ENCODE results near the gene CERCAM. TPM values are rescaled to one million over a fixed set of nuclear protein-coding genes. Genes with fewer than 3 reads are reported as not detected.
A peak's percentile ranks its signal among the peaks of the same experiment; 100 is the strongest.

Gene CERCAM
- total and polyA plus RNA-seq, 2 of the 13 experiments (the other 11 are each of a cell fraction or from before 2014, with no cell fraction given), result 9.0 to 17.1 TPM

DNA sequence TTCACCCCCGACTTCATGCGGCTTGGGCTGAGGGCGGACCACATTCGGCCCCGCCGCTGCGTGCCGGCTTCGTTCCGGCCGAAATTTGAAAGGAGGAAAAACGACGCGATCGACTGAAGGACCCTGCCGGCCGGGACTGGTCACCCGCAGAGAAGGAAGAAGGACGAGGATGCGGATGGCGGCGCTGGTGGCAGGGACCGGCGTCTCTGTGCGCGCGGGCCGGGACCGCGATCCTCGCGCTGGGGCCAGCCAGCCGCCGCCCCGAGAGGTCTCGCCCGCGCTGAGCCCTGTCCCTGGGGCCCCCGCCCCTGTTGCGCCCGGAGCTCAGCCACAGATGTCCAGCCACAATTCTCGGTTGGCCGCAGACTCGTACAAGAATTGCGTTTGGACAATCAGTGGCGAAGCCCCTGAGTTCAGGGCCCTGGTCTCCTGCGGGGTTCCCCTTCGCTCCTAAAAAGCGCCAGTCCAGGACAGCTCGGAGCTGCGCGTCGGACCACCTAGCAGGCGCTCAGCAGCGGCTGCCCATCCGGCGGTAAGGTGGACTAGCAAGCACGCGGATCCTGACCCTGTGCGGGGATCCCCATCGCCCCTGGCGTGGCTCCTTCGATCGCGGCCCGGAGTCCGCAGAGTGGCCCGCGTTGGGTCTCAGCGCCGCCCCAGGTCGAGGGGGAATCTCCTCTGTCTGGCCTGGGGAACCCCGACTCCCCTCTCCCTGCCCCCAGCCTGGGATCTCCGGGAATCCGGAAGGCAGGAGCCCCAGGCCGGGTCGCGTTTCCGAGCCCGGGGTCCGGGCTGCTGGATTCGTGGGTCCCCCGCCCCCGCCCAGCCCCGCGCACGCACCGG lies 28.1 kb upstream of the CERCAM start:
- no peak overlapping the region for H2AFZ ChIP-seq (ENCODE audit: low read length)
- H3K79me2 ChIP-seq (ENCODE audit: insufficient read depth, low read length), result no peaks in the 10 kb centered on the region
- H4K20me1 ChIP-seq (ENCODE audit: insufficient read depth, low read length), result no peaks in the 10 kb centered on the region
- no peaks in the 10 kb centered on the region for H3K9me3 ChIP-seq (ENCODE audit: low read length)
- H3K36me3 ChIP-seq (replicated peaks in 1 of 2; ENCODE audit: control insufficient read depth in 1 of 2, insufficient read depth in 2 of 2, low read length in 2 of 2), result peaks cover 14 to 28% of the 10 kb centered on the region in 2 experiments
- peaks cover 2 to 8% of the 10 kb centered on the region in 2 experiments; a peak in 1 of 5 replicates for H3K27me3 ChIP-seq (ENCODE audit: control insufficient read depth in 1 of 2, insufficient read depth in 2 of 2, low read length in 2 of 2)
- no TSS peak for BruUV-seq (replicated peaks)
- in situ Hi-C loops (cut with HindIII; ENCODE audit: extremely low pct_ligation_motif_present, low pct_unique_long_range_greater_than_20kb), result no loop called here
- intact Hi-C loops (cut with micrococcal nuclease; ENCODE audit: unreplicated experiment), result no loop called here
- peaks cover 22% of the 10 kb centered on the region for H3K4me1 ChIP-seq (ENCODE audit: insufficient read depth, low read length)
- no peak overlapping the region for H3K27ac ChIP-seq (ENCODE audit: extremely low read length, insufficient read depth, low read length)
- 97% methylated on average over 47 of the region's 88 CpGs for WGBS (ENCODE audit: low lambda C conversion rate)
- TF ChIP-seq THYN1 (CRISPR knock-in tag; IDR thresholded peaks at IDR 0.05; ENCODE audit: borderline replicate concordance, low read depth), result no peak
- peak; percentile 63 for TF ChIP-seq AGO2 (optimal IDR thresholded peaks at IDR 0.05; ENCODE audit: low read depth, low read length)
- DNase-seq (ENCODE audit: low spot score) (no peak), FAIRE-seq (no peak), ATAC-seq (no peak)
- CTCF ChIA-PET (ENCODE audit: low intra/inter-chr PET ratio, low total read pairs), result no interaction called here
- H3K4me2 ChIP-seq (ENCODE audit: low read depth, low read length), result no peak overlapping the region
- H3K4me3 ChIP-seq (replicated peaks in 1 of 3; ENCODE audit: insufficient read depth in 1 of 3, low read depth in 2 of 3, low read length in 3 of 3), result no peak overlapping the region
- no peak overlapping the region for H3K9ac ChIP-seq (ENCODE audit: insufficient read depth, low read depth, low read length)
- POLR2A ChIA-PET, result no interaction called here

DNA sequence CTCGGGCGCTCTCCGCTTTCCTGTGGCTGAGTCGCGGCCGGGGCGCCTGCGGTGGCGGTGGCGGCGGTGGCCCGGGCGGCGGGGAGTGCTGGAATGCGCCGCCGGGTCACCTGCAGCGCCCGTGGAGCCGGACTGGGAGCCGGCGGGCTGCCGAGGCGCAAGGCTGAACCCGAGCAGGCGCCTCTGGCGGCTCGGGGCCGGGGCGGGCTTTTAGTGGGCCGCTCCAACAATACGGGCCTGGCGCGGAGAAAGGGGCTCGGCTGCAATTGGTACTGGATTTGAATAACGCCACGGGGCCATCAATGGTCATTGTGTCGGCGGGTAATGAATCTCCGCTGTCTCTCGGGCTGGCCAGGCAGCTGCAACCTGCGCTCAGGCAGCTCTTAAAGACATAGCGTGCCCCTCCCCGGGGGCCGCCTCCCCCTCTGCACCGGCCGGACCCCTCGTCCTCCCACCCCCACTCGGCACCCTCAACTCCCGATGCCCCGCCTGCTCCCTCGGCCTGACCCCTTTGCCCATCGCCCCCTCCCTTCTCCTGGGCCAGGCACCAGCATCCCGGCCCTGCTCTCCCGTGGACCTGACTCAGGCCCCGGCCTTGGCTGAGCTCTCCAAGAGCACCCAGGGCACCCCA lies 27.4 kb upstream of the CERCAM start:
- FAIRE-seq (no peak), ATAC-seq (no peak), DNase-seq (ENCODE audit: low spot score) (no peak)
- peaks cover 2 to 13% of the 10 kb centered on the region in 2 experiments; a peak in 2 of 5 replicates for H3K27me3 ChIP-seq (ENCODE audit: control insufficient read depth in 1 of 2, insufficient read depth in 2 of 2, low read length in 2 of 2)
- H3K9ac ChIP-seq (ENCODE audit: insufficient read depth, low read depth, low read length), result no peak overlapping the region
- H3K4me1 ChIP-seq (ENCODE audit: insufficient read depth, low read length), result peaks cover 28% of the 10 kb centered on the region
- H3K4me2 ChIP-seq (ENCODE audit: low read depth, low read length), result no peak overlapping the region
- H3K27ac ChIP-seq (ENCODE audit: extremely low read length, insufficient read depth, low read length), result no peak overlapping the region
- H3K36me3 ChIP-seq (replicated peaks in 1 of 2; ENCODE audit: control insufficient read depth in 1 of 2, insufficient read depth in 2 of 2, low read length in 2 of 2), result peaks cover 14 to 21% of the 10 kb centered on the region in 2 experiments
- no peaks in the 10 kb centered on the region for H3K79me2 ChIP-seq (ENCODE audit: insufficient read depth, low read length)
- CTCF ChIA-PET (ENCODE audit: low intra/inter-chr PET ratio, low total read pairs), result no interaction called here
- no peaks in the 10 kb centered on the region for H3K9me3 ChIP-seq (ENCODE audit: low read length)
- intact Hi-C loops (cut with micrococcal nuclease; ENCODE audit: unreplicated experiment), result no loop called here
- no peaks in the 10 kb centered on the region for H4K20me1 ChIP-seq (ENCODE audit: insufficient read depth, low read length)
- no peak overlapping the region for H2AFZ ChIP-seq (ENCODE audit: low read length)
- WGBS (ENCODE audit: low lambda C conversion rate), result 97% methylated on average over 47 of the region's 56 CpGs
- POLR2A ChIA-PET, result interaction anchor here (1.0 kb wide), 1 partner anchor 22 kb away, joined by 3 read pairs; the partner anchor contains the start of gene URM1
- BruUV-seq (replicated peaks), result no TSS peak
- H3K4me3 ChIP-seq (replicated peaks in 1 of 3; ENCODE audit: insufficient read depth in 1 of 3, low read depth in 2 of 3, low read length in 3 of 3), result no peak overlapping the region
- in situ Hi-C loops (cut with HindIII; ENCODE audit: extremely low pct_ligation_motif_present, low pct_unique_long_range_greater_than_20kb), result no loop called here
- no peak for TF ChIP-seq KDM2A (CRISPR knock-in tag; IDR thresholded peaks at IDR 0.05; ENCODE audit: borderline replicate concordance, low read depth)
- TF ChIP-seq TBL1XR1 (IDR thresholded peaks at IDR 0.05; ENCODE audit: borderline replicate concordance, low read length, partially characterized antibody), result no peak
- no peak for TF ChIP-seq NKX3-1 (CRISPR knock-in tag; IDR thresholded peaks at IDR 0.05)
- no peak for TF ChIP-seq STAT5B (CRISPR knock-in tag; IDR thresholded peaks at IDR 0.05)
- TF ChIP-seq CREB1 (IDR thresholded peaks at IDR 0.05), result no peak
- TF ChIP-seq CREB1 (CRISPR knock-in tag; IDR thresholded peaks at IDR 0.05), result no peak
- TF ChIP-seq TMF1 (CRISPR knock-in tag; IDR thresholded peaks at IDR 0.05; ENCODE audit: low read depth), result no peak
- TF ChIP-seq LCORL (IDR thresholded peaks at IDR 0.05), result no peak
- TF ChIP-seq LCORL (CRISPR knock-in tag; IDR thresholded peaks at IDR 0.05), result no peak
- no peak for TF ChIP-seq ZNF446 (CRISPR knock-in tag; IDR thresholded peaks at IDR 0.05)
- no peak for TF ChIP-seq ZNF782 (CRISPR knock-in tag; IDR thresholded peaks at IDR 0.05; ENCODE audit: borderline replicate concordance)
- TF ChIP-seq ZNF3 (CRISPR knock-in tag; IDR thresholded peaks at IDR 0.05), result no peak
- no peak for TF ChIP-seq ZNF367 (CRISPR knock-in tag; IDR thresholded peaks at IDR 0.05; ENCODE audit: borderline replicate concordance)
- TF ChIP-seq, protein P1, sequence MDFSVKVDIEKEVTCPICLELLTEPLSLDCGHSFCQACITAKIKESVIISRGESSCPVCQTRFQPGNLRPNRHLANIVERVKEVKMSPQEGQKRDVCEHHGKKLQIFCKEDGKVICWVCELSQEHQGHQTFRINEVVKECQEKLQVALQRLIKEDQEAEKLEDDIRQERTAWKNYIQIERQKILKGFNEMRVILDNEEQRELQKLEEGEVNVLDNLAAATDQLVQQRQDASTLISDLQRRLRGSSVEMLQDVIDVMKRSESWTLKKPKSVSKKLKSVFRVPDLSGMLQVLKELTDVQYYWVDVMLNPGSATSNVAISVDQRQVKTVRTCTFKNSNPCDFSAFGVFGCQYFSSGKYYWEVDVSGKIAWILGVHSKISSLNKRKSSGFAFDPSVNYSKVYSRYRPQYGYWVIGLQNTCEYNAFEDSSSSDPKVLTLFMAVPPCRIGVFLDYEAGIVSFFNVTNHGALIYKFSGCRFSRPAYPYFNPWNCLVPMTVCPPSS (IDR thresholded peaks at IDR 0.05), result no peak
- TF ChIP-seq SRF (IDR thresholded peaks at IDR 0.05; ENCODE audit: low read depth, low read length), result no peak
- TF ChIP-seq RFXANK (CRISPR knock-in tag; IDR thresholded peaks at IDR 0.05), result no peak
- TF ChIP-seq ZNF761 (CRISPR knock-in tag; conservative IDR thresholded peaks at IDR 0.05), result no peak

Data from HepG2 (cell line).